ENCODE data around the gene CLIP2. TPM values are rescaled to one million over a fixed set of nuclear protein-coding genes. Genes with fewer than 3 reads are reported as not detected.
"Not testable (repeated sequence)": the region's sequence is repeated elsewhere in the genome, so short reads cannot be mapped to it uniquely, and the experiment has no call there.

Gene CLIP2
- total RNA-seq, 1 experiment from 2014 or later, result 33.2 TPM

DNA sequence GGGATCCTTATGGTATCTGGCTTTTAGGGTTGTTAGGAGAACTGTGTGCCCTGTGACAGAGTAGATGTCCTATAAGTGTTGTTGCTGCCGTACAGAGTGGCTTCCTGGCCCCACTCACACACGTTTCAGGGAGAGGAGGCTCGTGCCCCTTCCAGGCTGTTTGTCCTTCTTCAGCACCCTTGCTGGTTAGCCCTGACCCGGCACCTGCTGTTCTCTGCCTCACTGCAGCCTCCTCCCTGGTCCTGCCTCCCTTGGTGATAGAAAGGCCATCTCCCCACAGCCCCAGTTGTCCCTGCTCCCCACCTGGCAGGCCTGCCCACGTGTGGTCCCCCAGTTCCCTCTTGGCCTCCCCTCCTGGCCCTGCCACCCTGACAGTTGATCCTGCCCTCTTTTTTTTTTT, 2.3 kb downstream of the CLIP2 start:
- in situ Hi-C loops (cut with HindIII; ENCODE audit: low sequenced_read_pairs), result no loop called here
- no peak for DNase-seq (ENCODE audit: low spot score)

DNA sequence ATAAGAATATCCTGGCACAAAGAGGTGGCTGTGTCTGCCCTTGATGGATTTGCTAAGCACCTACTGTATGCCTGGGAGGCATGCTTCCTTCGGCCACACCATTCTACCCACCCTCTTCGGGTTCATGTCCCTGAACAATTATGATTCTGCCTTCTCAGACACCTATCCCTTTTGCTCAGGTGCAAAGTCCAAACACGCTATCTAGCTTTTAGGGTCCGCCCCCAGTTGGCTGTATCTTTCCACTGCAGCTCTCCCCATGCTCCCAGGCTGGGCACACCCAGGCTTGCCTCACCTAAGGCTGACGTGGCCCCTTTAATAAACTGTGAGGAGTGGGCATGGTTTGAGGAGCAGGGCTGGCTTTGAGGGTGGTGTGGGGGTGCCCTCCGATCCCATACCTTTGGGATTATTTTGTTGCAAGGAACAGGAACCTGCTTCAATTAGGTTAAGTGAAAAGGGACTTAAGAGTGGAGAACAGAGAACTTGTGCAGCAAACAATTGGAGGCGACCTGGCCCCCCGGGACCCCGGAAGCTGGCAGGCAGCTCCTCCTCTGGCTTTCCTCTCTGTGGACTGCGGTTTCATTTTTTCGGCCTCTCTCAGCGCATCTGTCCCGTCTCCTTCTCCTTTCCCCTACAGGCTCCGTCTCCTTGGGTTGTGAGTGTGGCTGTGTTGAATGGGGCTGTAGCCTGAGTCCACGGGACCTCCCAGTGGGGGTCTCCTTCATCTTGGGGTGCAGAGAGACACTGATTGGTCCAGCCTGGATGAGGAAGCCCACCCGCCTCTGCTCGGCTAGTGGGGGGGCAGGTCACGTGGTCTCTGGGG, 3.8 kb downstream of the CLIP2 start:
- in situ Hi-C loops (cut with HindIII; ENCODE audit: low sequenced_read_pairs), result no loop called here
- no peak for DNase-seq (ENCODE audit: low spot score)

DNA sequence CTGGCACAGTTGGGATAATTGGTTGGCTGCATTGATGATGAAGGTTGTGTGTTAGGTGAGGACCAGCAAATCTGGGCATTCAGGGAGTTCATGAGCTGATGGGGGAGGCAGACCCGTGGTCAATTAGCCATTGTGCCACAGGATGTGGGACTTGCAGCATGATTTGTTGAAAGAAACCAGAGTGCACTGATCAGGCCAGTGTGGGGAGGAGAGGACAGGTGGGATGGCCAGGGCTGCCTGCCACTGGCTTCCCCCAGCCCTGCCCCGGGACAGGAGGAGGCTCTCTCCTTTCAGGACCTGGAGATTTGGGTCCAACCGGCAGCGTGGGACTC, 4.3 kb downstream of the CLIP2 start:
- in situ Hi-C loops (cut with HindIII; ENCODE audit: low sequenced_read_pairs), result no loop called here
- DNase-seq (ENCODE audit: low spot score), result no peak

DNA sequence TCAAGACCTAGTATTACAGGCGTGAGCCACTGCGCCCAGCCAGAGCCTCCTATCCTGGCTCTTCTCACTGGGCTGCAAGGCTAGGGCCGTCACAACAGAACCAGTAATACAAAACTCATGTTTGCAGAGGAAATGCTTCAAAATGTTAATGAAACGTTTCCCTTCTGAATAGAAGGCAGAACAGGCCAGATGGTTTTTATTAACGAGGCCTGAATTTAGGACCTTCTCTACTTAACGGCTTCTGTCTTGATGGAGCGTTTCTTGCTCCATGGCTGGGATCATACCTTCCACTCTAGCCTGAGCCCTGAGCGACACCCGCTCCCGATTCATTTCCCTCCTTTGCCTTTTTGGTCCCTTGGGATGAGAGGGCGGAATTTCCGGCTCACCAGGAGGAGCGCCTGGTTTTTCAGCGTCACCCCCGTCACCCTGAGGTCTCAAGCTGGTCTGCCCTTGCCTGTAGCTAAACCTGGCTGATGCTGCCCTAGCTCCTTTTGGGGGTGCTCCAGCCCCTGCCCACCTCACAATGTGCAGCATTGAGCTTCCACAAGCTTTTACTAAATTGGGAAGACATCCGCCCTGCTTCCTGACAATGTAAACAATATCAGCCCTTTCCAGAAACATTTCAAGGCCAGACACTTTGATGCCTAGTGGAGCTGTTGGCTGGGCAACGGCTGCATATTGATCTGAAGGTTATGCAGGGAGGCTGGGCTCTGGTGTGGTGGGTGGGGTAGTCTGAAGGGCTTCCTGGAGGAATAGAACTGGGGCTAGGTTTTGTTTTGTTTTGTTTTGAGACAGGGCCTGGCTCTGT, 5.2 kb downstream of the CLIP2 start:
- DNase-seq (ENCODE audit: low spot score), result no peak
- in situ Hi-C loops (cut with HindIII; ENCODE audit: low sequenced_read_pairs), result no loop called here

DNA sequence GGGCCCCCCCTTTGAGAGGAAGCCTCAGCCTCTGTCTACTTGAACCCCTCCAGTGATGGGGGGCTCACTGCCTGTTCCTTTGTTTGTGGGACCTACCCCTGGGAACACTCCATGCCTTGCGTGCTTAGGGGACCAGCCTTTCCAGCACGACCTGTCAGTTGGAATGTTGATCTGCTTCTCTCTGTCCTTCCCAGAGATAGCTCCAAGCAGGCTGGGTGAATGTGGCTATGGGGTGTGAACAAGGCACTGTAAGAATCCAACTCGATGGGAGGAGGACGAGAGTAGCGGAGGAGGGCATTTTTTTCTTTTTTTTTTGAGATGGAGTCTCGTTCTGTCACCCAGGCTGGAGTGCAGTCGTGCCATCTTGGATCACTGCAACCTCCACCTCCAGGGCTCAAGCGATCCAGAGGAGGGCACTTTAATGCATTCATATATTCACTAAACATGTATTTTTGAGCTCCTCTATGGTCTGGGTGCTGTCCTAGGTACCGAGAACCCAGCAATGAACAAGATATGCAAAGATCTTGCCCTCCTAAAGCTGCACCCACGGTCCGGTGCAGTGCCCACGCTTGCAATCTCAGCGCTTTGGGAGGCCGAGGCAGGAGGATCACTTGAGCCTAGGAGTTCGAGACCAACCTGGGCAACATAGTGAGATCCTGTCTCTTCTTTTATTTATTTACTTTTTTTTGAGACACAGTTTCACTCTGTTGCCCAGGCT, 8.5 kb downstream of the CLIP2 start:
- in situ Hi-C loops (cut with HindIII; ENCODE audit: low sequenced_read_pairs), result no loop called here
- no peak for DNase-seq (ENCODE audit: low spot score)

DNA sequence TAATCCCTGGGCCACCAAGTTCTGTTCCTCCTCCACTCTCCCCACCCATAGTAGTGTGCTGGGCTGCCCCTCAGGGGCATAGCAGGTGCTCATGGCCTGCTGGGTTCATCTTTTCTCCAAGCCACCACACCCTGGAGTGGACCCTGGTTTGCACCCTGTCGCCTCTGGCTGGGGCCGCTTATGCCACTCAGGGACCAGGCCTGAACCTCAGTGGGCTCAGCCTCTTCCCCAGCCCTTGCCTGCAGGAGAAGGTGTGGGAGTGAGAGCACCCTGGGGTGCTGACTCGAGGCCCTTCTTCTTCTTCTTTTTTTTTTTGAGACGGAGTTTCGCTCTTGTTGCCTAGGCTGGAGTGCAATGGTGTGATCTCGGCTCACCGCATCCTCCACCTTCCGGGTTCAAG, 10.2 kb downstream of the CLIP2 start:
- DNase-seq (ENCODE audit: low spot score), result no peak
- in situ Hi-C loops (cut with HindIII; ENCODE audit: low sequenced_read_pairs), result no loop called here

DNA sequence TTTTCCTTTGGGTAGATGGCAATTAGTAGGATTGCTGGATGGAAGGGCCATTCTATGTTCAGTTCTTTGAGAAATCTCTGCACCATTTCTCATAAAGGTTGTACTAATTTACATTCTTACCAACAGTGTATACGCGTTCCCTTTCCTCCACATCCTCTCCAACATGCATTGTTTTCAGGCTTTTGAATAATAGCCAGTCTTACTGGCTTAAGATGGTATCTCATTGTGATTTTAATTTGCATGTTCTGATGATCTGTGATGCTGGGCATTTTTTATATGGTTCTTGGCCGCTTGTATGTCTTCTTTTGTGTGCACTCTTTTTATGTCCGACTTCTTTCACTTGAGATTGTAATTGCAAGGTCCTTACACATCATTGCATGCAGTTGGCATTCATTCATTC, 11.7 kb downstream of the CLIP2 start:
- DNase-seq (ENCODE audit: low spot score), result no peak
- in situ Hi-C loops (cut with HindIII; ENCODE audit: low sequenced_read_pairs), result no loop called here

DNA sequence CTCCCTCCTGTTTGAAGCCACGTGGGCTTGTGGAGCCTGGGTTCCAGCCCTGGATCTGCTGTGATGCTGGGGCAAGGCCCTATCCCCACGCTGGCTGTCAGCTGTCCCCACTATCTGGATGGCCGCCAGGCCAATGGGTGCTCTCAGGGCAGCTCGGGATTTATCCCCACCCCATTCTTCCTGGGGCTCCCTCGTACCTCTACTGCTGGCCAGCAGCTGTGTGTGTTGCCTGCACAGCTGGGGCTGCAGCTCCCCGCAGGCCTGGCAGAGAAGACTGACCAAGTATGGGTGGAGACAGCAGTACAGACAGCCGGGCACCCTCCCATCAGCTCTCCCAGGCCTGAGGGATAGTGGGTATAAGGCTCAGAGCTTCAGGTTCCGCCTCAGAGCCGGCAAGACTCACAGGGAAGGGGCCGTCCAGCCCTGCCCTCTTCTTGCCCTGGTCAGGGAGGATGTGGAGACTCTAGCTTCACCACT, 13.6 kb downstream of the CLIP2 start:
- in situ Hi-C loops (cut with HindIII; ENCODE audit: low sequenced_read_pairs), result no loop called here
- DNase-seq (ENCODE audit: low spot score), result no peak

DNA sequence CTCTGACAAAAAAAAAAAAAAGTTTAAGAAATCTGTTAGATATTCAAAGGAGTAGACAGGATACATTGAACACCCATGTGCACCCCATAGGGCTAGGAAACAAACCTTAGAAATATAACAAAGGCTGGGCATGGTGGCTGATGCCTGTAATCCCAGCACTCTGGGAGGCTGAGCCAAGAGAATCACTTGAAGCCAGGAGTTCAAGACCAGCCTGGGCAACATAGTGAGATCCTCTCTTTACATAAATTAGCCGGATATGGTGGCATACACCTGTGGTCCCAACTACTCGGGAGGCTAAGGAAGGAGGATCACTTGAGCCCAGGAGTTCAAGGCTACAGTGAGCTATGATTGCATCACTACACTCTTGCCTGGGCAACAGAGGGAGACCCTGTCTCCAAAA, 15.3 kb downstream of the CLIP2 start:
- in situ Hi-C loops (cut with HindIII; ENCODE audit: low sequenced_read_pairs), result no loop called here
- no peak for DNase-seq (ENCODE audit: low spot score)

DNA sequence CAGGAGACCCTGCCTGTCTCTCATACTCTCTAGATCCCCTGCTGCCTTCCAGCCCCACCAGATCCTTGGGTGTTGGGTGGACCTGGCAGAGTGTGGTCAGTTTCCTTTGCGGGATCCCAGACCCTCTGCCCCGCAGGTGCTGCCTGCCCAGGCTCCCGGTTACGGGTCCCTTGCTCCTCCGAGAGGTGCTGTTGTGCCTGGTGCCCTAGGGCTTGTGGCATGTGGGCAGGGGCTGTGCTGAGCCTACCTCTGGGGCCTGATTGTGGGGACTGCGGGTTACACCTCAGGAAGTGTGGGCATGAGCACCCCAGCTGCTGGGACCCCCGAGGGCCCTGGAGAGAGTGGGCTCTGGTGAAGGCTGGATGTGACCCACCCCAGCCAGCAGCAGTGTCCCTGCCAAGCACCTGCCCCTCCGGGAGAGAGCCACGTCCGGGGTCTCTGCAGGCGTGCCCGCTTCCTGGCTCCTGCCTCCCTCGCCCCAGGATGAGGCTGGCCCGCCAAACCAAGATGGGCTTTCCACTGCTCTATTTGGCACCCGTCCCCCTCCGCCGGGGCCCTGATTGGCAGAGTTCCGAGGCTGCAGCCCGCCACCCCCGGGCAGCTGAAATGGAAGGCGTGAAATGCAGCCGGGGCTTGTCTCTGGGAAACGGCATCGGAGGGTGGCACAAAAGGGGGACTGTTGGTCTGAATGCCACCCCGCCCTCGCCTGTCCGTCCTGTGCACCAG, 17.0 kb downstream of the CLIP2 start:
- DNase-seq (ENCODE audit: low spot score), result peak; percentile 22
- in situ Hi-C loops (cut with HindIII; ENCODE audit: low sequenced_read_pairs), result no loop called here

DNA sequence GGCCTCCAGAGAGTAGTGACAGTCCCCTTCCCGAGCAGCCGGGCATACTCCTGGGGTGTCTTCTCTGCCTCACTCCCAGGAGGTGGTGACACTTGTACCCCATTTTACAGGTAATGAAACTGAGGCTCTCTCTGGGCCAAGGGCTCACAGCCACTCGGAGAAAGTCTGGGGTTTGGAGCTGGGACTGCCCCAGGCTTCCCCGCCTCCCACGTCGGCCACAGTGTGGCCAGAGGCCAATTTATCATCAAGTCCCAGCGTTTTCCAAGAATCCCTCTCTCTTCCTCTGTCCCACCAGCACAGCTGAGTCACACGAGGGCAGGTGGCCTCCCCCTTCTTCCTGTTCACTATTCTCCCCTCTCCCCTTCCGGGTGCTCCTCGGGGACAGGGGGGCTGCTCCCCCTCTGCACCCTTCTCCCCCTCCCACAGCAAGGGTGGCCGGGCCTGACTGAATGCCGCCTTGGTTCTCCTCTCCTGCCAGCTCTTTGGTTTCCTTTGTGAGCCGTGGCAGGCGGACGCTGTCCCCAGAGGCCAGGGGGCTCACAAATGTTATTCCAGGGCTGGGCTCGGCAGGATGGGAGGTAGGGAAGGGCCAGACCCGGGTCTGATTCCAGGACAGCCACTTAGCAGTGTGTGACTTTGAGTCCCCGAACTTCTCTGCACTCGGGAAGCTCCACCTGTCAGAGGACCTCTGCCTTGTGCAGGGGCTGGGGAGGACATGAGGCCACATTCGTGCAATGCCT, 17.7 kb downstream of the CLIP2 start:
- DNase-seq (ENCODE audit: low spot score), result peak; percentile 34
- in situ Hi-C loops (cut with HindIII; ENCODE audit: low sequenced_read_pairs), result no loop called here

DNA sequence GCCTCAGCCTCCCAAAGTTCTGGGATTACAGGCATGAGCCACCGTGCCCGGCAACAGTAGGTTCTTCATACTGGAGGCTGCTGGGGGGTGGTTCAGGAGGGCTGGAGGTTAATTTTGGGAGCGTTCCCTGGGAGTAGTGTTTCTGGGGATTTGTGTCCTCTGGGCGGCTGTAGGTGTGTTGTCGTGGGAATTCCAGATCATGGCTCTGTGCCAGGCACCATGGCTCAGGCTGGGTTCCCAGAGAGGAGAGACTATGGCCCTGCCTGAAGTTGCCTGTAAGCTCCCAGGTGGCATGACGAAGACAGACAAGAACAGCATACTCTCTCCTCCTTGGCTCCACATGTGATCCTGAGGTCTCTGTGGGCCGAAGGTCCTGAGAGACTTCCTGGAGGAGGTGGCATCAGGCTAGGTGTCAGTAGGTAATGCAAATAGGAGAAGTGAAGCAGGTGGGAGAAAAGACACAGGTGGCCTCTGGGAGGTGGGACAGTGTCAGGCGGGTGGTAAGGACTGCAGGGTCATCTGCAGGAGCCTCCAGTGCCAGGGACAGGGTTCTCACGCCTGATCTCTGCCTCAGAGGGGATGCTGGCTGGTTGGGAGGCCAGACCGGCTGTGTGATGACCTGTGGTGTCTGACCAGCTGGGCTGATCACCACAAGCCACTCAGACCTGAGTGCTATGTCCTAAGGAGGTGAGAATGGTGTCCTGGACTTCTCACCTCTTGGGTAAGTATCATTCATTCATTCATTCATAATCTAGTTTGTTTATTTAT, 18.7 kb downstream of the CLIP2 start:
- in situ Hi-C loops (cut with HindIII; ENCODE audit: low sequenced_read_pairs), result no loop called here
- DNase-seq (ENCODE audit: low spot score), result no peak

DNA sequence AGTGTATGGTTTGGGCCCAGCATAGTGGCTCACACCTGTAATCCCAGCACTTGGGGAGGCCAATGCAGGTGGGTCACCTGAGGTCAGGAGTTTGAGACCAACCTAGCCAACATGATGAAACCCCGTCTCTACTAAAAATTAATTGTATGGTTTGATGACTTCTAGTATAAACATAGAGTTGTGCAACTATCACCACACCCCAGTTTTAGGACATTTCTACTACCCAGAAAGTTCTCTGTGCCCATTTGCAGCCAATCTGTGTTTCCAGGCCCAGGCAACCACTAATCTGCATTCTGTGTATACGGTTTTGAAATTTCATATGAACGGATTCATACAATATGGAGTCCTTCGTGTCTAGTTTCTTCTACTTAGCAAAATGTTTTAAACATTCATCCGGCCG, 20.0 kb downstream of the CLIP2 start:
- in situ Hi-C loops (cut with HindIII; ENCODE audit: low sequenced_read_pairs), result no loop called here
- DNase-seq (ENCODE audit: low spot score), result no peak

DNA sequence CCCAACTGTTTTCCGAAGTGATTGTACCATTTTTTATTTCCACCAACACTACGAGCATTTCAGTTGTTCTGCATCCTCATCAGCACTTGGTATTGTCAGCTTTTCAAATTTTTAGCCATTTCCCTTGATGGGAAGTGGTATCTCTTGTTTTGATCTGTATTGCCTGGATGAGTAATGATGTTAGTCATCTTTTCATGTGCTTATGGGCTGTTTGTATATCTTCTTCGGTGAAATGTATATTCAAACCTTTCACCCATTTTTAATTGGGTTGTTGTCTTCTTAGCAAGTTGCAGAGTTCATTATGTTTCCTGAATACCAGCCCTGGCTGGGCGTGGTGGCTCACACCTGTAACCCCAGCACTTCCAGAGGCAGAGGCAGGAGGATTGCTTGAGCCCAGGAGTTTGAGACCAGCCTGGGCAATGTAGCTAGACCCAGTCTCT, 22.1 kb downstream of the CLIP2 start:
- no peak for DNase-seq (ENCODE audit: low spot score)
- in situ Hi-C loops (cut with HindIII; ENCODE audit: low sequenced_read_pairs), result no loop called here

DNA sequence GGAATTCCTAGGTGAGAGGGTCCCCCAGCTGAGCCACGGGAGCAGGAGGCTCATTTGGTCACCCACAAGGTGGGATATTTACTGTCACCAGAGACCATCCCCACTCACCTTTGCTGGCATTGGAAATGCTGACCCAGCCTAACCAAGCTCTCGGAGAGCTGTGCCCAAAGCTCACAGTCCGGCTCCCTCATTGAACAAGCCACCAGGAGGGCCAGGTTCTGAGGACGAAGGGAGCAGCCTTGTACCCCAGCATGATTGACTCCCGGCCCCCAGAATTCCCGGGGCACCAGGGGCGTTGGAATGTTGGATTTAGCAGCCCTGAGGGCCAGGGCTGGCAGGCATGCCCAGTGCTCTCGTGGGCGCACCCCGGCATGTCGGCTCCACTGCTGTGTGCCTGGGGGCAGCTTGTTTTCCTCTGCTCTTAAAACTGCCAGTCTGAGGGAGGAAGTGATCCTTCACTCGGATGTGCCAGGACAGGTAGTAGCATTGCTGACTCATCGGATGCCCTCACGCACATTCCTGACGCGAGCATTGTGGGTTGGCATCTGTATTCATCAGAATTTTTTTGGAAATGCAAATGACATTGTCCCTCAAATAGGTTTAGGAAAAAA, 23.3 kb downstream of the CLIP2 start:
- DNase-seq (ENCODE audit: low spot score), result no peak

DNA sequence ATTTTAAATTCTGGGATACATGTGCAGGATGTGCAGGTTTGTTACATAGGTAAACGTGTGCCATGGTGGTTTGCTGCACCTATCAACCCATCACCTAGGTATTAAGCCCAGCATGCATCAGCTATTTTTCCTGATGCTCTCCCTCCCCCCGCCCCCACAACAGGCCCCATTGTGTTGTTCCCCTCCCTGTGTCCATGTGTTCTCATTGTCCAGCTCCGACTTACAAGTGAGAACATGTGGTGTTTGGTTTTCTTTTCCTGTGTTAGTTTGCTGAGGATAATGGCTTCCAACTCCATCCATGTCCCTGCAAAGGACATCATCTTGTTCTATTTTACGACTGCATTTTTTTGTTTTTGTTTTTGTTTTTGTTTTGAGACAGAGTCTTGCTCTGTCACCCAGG, 26.7 kb downstream of the CLIP2 start:
- in situ Hi-C loops (cut with HindIII; ENCODE audit: low sequenced_read_pairs); DNase-seq (ENCODE audit: low spot score): not testable (repeated sequence)

More for the DNA sequence above, 23.3 kb downstream of the CLIP2 start:
- in situ Hi-C loops (cut with HindIII; ENCODE audit: low sequenced_read_pairs), result no loop called here

DNA sequence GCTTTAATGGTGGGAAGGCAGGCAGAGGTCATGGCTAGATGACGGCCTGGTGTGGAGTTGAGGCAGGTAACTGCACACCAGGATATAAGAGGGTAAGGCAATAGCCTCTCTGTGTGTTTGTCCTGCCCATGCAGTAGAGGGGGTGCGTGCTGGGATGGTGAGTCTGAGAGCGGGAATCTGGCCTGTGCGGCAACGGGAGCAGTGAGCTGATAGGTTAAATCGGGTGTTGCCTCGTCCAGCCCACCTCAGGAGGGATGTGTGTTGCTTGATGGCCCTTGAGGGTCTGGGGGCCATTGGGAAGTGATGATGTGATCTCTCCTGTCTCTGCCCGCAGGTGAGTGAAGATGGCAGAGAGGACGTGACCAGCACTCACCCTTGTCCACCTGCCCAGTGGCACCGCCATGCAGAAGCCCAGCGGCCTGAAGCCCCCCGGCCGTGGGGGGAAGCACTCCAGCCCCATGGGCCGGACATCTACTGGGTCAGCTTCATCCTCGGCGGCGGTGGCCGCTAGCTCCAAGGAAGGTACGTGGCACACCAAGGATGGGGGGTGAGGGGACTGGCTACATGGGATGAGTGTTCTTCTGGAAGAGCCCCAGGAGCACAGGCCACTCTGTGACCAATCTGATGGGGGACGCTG, 28.1 kb downstream of the CLIP2 start:
- in situ Hi-C loops (cut with HindIII; ENCODE audit: low sequenced_read_pairs), result no loop called here
- no peak for DNase-seq (ENCODE audit: low spot score)
